A549 (cell line): ENCODE data around the gene TRNAU1AP.

Experiments used
- BHLHE40 ChIP-seq: IDR thresholded peaks from 2 replicates; pipeline ENCODE4 v1.6.1; 2012; ENCODE audit warnings: low read depth, low read length, inconsistent platforms
- CTCF ChIP-seq: fragments of >200 bp; sonication (Bioruptor Twin); formaldehyde crosslinking; IDR thresholded peaks from 3 replicates; pipeline ENCODE4 v1.5.1; 2016
- EHMT2 ChIP-seq: fragments of 200-600 bp; sonication (generic); IDR thresholded peaks from 2 replicates; pipeline ENCODE4 v1.6.1; 2016; ENCODE audit warnings: antibody characterized with exemption, low read depth, mild to moderate bottlenecking, moderate library complexity
- MAX ChIP-seq: IDR thresholded peaks from 2 replicates; pipeline ENCODE4 v1.6.1; 2012
- MAZ ChIP-seq: fragments of 150-350 bp; IDR thresholded peaks from 2 replicates; pipeline ENCODE4 v1.6.1; 2014; ENCODE audit warnings: antibody characterized with exemption, low read depth, low read length, borderline replicate concordance
- RCOR1 ChIP-seq: fragments of 150-350 bp; IDR thresholded peaks from 2 replicates; pipeline ENCODE4 v1.6.1; 2014; ENCODE audit warnings: antibody characterized with exemption, low read length, low read depth
- REST ChIP-seq: fragments of 200-600 bp; sonication (generic); IDR thresholded peaks from 2 replicates; pipeline ENCODE4 v1.6.1; 2016; ENCODE audit warnings: antibody characterized with exemption, mild to moderate bottlenecking, moderate library complexity
- RNF2 ChIP-seq: fragments of 200-600 bp; sonication (generic); IDR thresholded peaks from 2 replicates; pipeline ENCODE4 v1.6.1; 2016; ENCODE audit warnings: low read depth, mild to moderate bottlenecking, antibody characterized with exemption, moderate library complexity, borderline replicate concordance
- SMC3 ChIP-seq: fragments of >200 bp; sonication (Bioruptor Twin); formaldehyde crosslinking; IDR thresholded peaks from 3 replicates; pipeline ENCODE4 v1.6.1; 2018; ENCODE audit warnings: inconsistent platforms

- TF ChIP-seq CTCF: no peak
- TF ChIP-seq MAX: no peak
- TF ChIP-seq MAZ: no peak
- no peak for TF ChIP-seq RNF2
- no peak for TF ChIP-seq RCOR1
- no peak for TF ChIP-seq BHLHE40
- TF ChIP-seq SMC3: no peak
- no peak for TF ChIP-seq EHMT2
- TF ChIP-seq REST: no peak
These were observed 11.4 kb downstream of the TRNAU1AP start for GRCh38 chr1:28564310-28564709.
